Transverse colon (tissue), 4 donors: ENCODE data around the gene S1PR5. TPM values are rescaled to one million over a fixed set of nuclear protein-coding genes. Genes with fewer than 3 reads are reported as not detected.

Experiments used
- DNase-seq: peaks from one replicate; pipeline ENCODE4 v3.0.0-alpha.2; 2019
- H3K27ac ChIP-seq, 4 donors: fragments of 200-600 bp; sonication (generic); 2 replicates each; pipeline ENCODE4 v1.5.1; 2016 to 2018; ENCODE audit warnings: inconsistent platforms in 4 of 4
- H3K27me3 ChIP-seq: fragments of 200-600 bp; sonication (generic); 2 replicates; pipeline ENCODE4 v1.5.1; 2017; ENCODE audit warnings: inconsistent platforms
- H3K36me3 ChIP-seq, 4 donors: fragments of 200-600 bp; sonication (generic); 2 replicates each; pipeline ENCODE4 v1.5.1; 2017 to 2019; ENCODE audit warnings: inconsistent platforms in 4 of 4
- H3K4me1 ChIP-seq, 4 donors: fragments of 200-600 bp; sonication (generic); 2 replicates each; pipeline ENCODE4 v1.5.1; 2017 to 2020; ENCODE audit warnings: inconsistent platforms in 4 of 4
- H3K4me3 ChIP-seq, 4 donors: fragments of 200-600 bp; sonication (generic); 1 replicate in 1 of 4; 2 replicates in 3 of 4; pipeline versions ENCODE4 v1.5.1 to v1.6.1; 2017 to 2019; ENCODE audit warnings: inconsistent platforms in 4 of 4
- H3K9me3 ChIP-seq, 2 donors: fragments of 200-600 bp; sonication (generic); 2 replicates each; pipeline ENCODE4 v1.5.1; 2017 to 2019; ENCODE audit warnings: inconsistent platforms in 2 of 2
- EP300 ChIP-seq: sonication (generic); formaldehyde crosslinking; IDR thresholded peaks from one replicate; pipeline ENCODE4 v1.6.1; 2017; ENCODE audit warnings: antibody characterized with exemption, low read depth
- POLR2A ChIP-seq: fragments of 450-650 bp; IDR thresholded peaks from one replicate; pipeline ENCODE4 v1.6.1; 2016; ENCODE audit warnings: antibody characterized with exemption, mild to moderate bottlenecking, moderate library complexity
- POLR2AphosphoS5 ChIP-seq, 3 donors: sonication (generic); formaldehyde crosslinking; IDR thresholded peaks; one replicate each; pipeline ENCODE4 v1.6.1; 2016; ENCODE audit warnings: antibody characterized with exemption in 3 of 3
- WGBS, 2 donors: methylation state at CpG; one replicate each; pipeline ENCODE4 v1.1.5; 2018; ENCODE audit warnings: low coverage in 1 of 2; 5-methylcytosine and 5-hydroxymethylcytosine counted together
- in situ Hi-C, 4 donors: fragments of 200-750 bp; cut with MboI; loops; one replicate each; pipeline versions ENCODE4 v1.15.0 to v1.15.1; 2017; ENCODE audit warnings: low sequenced_read_pairs in 3 of 4, low pct_ligation_motif_present in 1 of 4, low pct_unique_long_range_greater_than_20kb in 1 of 4
- intact Hi-C: fragments of 100-400 bp; cut with DNase I; formaldehyde crosslinking; loops from one replicate; pipeline ENCODE4 v1.15.1; 2023; ENCODE audit warnings: low total_unique reads
- total RNA-seq, 4 donors: library from RNA; depleted of rRNA; stranded (reverse); fragments of >200 nt; gene quantifications; one replicate each; pipeline ENCODE4 v1.1.0, GENCODE V29; 2016
- TF ChIP-seq, protein P1 (sequence below), 5 experiments: fragments of 200-600 bp in 3 of 5; fragments of 450-650 bp in 2 of 5; sonication (generic) in 3 of 5; IDR thresholded peaks; 1 replicate in 2 of 5; 2 replicates in 3 of 5; pipeline ENCODE4 v1.5.1; 2016 to 2017; ENCODE audit warnings: antibody characterized with exemption in 5 of 5, inconsistent platforms in 3 of 5, mild to moderate bottlenecking in 2 of 5, moderate library complexity in 1 of 5

The S1PR5 gene
- total RNA-seq, 4 donors from 2014 or later = not detected

DNA sequence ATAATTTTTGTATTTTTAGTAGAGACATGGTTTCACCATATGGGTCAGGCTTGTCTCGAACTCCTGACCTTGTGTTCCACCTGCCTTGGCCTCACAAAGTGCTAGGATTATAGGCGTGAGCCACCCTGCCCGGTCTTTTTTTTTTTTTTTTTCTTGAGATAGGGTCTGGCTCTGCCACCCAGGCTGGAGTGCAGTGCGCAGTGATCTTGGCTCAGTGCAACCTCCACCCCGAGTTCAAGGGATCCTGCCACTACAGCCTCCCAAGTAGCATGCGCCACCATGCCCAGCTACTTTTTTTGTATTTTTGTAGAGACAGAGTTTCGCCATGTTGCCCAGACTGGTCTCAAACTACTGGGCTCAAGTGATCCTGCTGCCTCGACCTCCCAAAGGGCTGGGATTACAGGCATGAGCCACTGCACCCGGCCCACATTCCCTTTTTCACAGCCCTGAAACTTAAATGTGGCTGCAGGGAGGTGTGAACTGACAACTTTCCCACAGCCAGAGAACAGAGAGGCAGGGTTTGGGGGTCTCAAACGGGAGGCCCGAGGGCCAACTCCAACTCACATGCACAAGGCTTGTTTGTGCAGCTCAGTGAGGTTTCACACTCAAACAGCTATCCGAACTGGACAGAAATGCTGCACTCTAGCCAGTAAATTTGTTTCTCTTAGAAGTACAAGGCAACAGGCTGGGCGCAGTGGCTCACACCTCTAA is 4.4 kb upstream of the S1PR5 start:
- DNase-seq = no peak
- in situ Hi-C loops (no loop called here), intact Hi-C loops (no loop called here)
- Histone ChIP-seq H3K36me3 (no peaks in the 10 kb centered on the region), H3K27ac (no peak overlapping the region), H3K9me3 (no peaks in the 10 kb centered on the region), H3K4me3 (no peak overlapping the region), H3K4me1 (peaks cover 11 to 23% (median 18%) of the 10 kb centered on the region in 4 donors), H3K27me3 (peaks cover 55% of the 10 kb centered on the region)
- 72 to 82% methylated on average over 6 to 13 of the region's 13 CpGs for WGBS, 2 donors
- TF ChIP-seq EP300 (no peak), POLR2AphosphoS5 (IDR thresholded peaks at IDR 0.05) (no peak), POLR2A (no peak)
- TF ChIP-seq, protein P1, sequence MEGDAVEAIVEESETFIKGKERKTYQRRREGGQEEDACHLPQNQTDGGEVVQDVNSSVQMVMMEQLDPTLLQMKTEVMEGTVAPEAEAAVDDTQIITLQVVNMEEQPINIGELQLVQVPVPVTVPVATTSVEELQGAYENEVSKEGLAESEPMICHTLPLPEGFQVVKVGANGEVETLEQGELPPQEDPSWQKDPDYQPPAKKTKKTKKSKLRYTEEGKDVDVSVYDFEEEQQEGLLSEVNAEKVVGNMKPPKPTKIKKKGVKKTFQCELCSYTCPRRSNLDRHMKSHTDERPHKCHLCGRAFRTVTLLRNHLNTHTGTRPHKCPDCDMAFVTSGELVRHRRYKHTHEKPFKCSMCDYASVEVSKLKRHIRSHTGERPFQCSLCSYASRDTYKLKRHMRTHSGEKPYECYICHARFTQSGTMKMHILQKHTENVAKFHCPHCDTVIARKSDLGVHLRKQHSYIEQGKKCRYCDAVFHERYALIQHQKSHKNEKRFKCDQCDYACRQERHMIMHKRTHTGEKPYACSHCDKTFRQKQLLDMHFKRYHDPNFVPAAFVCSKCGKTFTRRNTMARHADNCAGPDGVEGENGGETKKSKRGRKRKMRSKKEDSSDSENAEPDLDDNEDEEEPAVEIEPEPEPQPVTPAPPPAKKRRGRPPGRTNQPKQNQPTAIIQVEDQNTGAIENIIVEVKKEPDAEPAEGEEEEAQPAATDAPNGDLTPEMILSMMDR (IDR thresholded peaks at IDR 0.05) = no peak

DNA sequence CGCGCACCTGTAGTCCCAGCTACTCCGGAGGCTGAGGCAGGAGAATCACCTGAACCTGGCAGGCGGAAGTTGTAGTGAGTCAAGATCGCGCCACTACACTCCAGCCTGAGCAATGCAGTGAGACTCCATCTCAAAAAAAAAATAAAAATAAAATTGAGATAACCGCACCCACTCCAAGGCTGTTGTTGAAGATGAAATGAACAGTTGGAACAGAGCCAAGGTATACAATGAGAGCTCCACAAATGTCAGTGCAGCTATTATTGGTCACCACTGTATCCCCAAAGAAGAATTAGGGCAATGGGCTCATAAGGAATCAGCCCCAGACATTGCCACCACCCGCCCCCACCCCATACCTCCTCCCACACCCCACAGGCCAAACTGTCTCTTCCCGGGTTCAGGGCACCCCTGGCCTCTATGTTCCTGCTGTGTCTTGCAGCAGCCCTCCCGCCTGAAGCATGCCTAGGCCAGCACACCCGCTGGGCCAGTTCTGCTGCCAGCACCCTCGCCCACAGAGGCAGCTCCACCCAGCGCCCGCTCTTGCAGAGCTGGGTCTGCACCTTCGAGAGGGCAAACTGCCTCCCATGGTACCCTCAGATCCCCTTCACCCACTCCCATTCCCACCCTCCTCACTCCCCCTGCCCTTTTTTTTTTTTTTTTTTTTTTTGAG is 3.5 kb upstream of the S1PR5 start:
- Histone ChIP-seq H3K4me1 (peaks cover 11 to 23% (median 18%) of the 10 kb centered on the region in 4 donors), H3K27me3 (peaks cover 64% of the 10 kb centered on the region), H3K9me3 (no peaks in the 10 kb centered on the region), H3K27ac (no peak overlapping the region), H3K36me3 (no peaks in the 10 kb centered on the region), H3K4me3 (no peak overlapping the region)
- WGBS, 2 donors = 53 to 94% methylated on average over 6 to 13 of the region's 15 CpGs
- intact Hi-C loops = no loop called here
- TF ChIP-seq POLR2A (no peak), POLR2AphosphoS5 (IDR thresholded peaks at IDR 0.05) (no peak), EP300 (no peak)
- TF ChIP-seq, protein P1 (IDR thresholded peaks at IDR 0.05) = no peak
- in situ Hi-C loops = no loop called here
- DNase-seq = no peak

DNA sequence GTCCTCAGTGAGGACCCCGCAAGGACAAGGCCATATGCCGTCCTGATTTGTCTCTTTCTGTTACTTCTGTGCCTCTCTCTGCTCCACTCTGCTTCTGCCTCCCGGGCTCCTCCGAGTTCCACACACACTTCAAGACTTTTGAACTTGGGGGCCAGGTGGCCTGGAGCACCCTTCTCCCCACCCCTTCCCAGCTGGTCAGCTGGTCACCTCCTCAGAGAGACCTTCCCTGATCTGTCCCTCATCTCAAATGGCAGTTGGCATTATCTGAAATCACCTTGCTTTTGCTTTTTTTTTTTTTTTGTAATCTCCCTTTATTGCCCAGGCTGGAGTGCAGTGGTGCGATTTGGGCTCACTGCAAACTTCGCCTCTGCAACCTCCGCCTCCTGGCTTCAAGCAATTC is 2.2 kb upstream of the S1PR5 start:
- no peak overlapping the region for H3K27ac ChIP-seq
- no peak for DNase-seq
- 67 to 70% methylated on average over 4 to 7 of the region's 7 CpGs for WGBS, 2 donors
- TF ChIP-seq POLR2A = no peak
- no peak for TF ChIP-seq POLR2AphosphoS5 (IDR thresholded peaks at IDR 0.05)
- TF ChIP-seq, protein P1 (IDR thresholded peaks at IDR 0.05) = no peak
- no peak for TF ChIP-seq EP300
- in situ Hi-C loops = no loop called here
- H3K9me3 ChIP-seq = no peaks in the 10 kb centered on the region
- H3K27me3 ChIP-seq = peaks cover 77% of the 10 kb centered on the region
- H3K4me1 ChIP-seq = peaks cover 11 to 25% (median 20%) of the 10 kb centered on the region in 4 donors
- H3K36me3 ChIP-seq = no peaks in the 10 kb centered on the region
- intact Hi-C loops = no loop called here
- no peak overlapping the region for H3K4me3 ChIP-seq

DNA sequence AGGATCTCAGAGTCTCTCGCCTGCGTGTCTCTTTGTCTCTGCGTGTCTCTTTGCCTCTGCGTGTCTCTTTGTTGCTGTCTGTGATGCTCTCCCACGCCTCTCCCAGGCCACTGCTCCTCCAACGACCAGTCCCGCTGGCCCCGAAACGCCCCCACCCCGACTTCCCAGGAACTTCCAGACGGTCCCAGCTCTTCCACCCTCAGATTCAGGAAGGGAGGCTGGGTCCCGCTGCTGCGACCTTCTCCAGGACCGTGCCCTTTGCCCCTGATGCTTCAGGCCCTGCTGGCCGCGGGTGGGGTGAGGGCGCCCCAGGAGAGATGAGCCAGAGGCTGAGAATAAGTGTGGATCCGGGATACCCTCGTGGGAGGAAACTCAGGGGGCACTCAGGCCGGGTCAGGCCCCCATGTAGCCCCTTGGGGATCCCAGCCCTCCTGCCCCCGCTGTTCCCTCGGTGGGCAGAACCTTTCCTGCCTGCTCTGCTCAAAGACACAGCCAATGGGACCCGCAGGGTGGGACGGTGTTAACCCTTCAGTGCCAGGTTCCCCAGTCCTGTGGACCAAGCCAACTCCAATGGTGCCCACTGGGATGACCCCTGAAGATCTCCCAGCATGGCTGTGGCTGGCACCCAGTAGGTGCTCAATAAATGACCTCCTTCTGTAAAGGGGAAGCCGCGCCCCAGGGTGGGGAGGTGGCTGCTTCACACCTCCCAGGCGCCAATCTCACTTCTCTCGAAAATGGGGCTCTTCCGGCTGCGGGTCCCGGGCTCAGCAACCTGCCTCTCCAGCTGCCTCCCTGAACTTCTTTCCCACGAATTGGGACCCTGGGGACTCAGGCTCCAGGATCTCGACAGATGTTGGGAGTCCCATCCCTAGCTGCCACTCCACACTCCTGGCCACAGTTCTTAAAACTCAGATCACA is 1.5 kb upstream of the S1PR5 start:
- no peak for TF ChIP-seq EP300
- TF ChIP-seq POLR2AphosphoS5 (IDR thresholded peaks at IDR 0.05) = no peak
- TF ChIP-seq POLR2A = no peak
- TF ChIP-seq, protein P1 (IDR thresholded peaks at IDR 0.05) = no peak
- Histone ChIP-seq H3K4me1 (peaks cover 11 to 32% (median 22%) of the 10 kb centered on the region in 4 donors), H3K36me3 (no peaks in the 10 kb centered on the region), H3K9me3 (no peaks in the 10 kb centered on the region), H3K27ac (no peak overlapping the region), H3K27me3 (peaks cover 78% of the 10 kb centered on the region), H3K4me3 (no peak overlapping the region)
- in situ Hi-C loops = no loop called here
- no peak for DNase-seq
- intact Hi-C loops = no loop called here
- WGBS, 2 donors = 4 to 11% methylated on average over 5 to 33 of the region's 33 CpGs
